Caco-2 (cell line): ENCODE data around the gene SOWAHB. TPM values are rescaled to one million over a fixed set of nuclear protein-coding genes. Genes with fewer than 3 reads are reported as not detected.
A peak's percentile ranks its signal among the peaks of the same experiment; 100 is the strongest.

Source experiments
- BruUV-seq: library from RNA; stranded (reverse); fragments of 400-500 nt; replicated peaks from 2 replicates; lab custom pipeline; 2021; lab: Mats Ljungman, UMichigan
- CTCF ChIA-PET: fragments of 300-600 bp; sonication (Branson Sonifier 250); formaldehyde crosslinking; loops from one replicate; lab custom pipeline; 2022; ENCODE audit warnings: antibody characterized with exemption; lab: Charles Lee
- POLR2A ChIA-PET: fragments of 300-600 bp; sonication (Branson Sonifier 250); formaldehyde crosslinking; loops from one replicate; lab custom pipeline; 2022; ENCODE audit warnings: antibody characterized with exemption; lab: Charles Lee
- DNase-seq, 2 experiments: peaks; one replicate each; pipeline versions ENCODE4 v3.0.0 to v3.0.0-alpha.2; 2020 to 2022
- H3K27me3 ChIP-seq: replicated peaks from 2 replicates; pipeline ENCODE4 v1.6.0; 2011; ENCODE audit warnings: low read length; ENCODE audit not compliant: control insufficient read depth, insufficient read depth
- H3K36me3 ChIP-seq: 2 replicates; pipeline ENCODE4 v1.5.1; 2011; ENCODE audit warnings: low read length; ENCODE audit not compliant: control insufficient read depth, insufficient read depth
- H3K4me1 ChIP-seq: fragments of 250-450 bp; sonication (Bioruptor Pico); 2 replicates; pipeline ENCODE4 v1.5.1; 2020; ENCODE audit warnings: mild to moderate bottlenecking
- H3K4me3 ChIP-seq: 2 replicates; pipeline ENCODE4 v1.5.1; 2011; ENCODE audit warnings: low read depth, mild to moderate bottlenecking, control low read depth, low read length
- H3K9me3 ChIP-seq: fragments of 250-450 bp; sonication (Bioruptor Pico); 2 replicates; pipeline ENCODE4 v1.5.1; 2020; ENCODE audit warnings: mild to moderate bottlenecking, moderate library complexity
- H3K27ac Mint-ChIP-seq: one replicate; pipeline ENCODE4 v1.8.0; 2022; ENCODE audit warnings: mixed read lengths; ENCODE audit not compliant: unreplicated experiment
- H3K27me3 Mint-ChIP-seq: one replicate; pipeline ENCODE4 v1.8.0; 2022; ENCODE audit warnings: mixed read lengths; ENCODE audit not compliant: insufficient read depth, unreplicated experiment
- H3K36me3 Mint-ChIP-seq: one replicate; pipeline ENCODE4 v1.8.0; 2022; ENCODE audit warnings: mild to moderate bottlenecking, mixed read lengths; ENCODE audit not compliant: insufficient read depth, unreplicated experiment
- H3K4me1 Mint-ChIP-seq: one replicate; pipeline ENCODE4 v1.8.0; 2022; ENCODE audit warnings: low read depth, mixed read lengths; ENCODE audit not compliant: unreplicated experiment
- H3K4me3 Mint-ChIP-seq: one replicate; pipeline ENCODE4 v1.8.0; 2022; ENCODE audit warnings: mild to moderate bottlenecking, moderate library complexity, mixed read lengths; ENCODE audit not compliant: unreplicated experiment
- H3K9me3 Mint-ChIP-seq: one replicate; pipeline ENCODE4 v1.8.0; 2022; ENCODE audit warnings: mixed read lengths; ENCODE audit not compliant: unreplicated experiment
- CTCF ChIP-seq, 2 experiments: fragments of 200-600 bp in 1 of 2; IDR thresholded peaks; 1 replicate in 1 of 2; 2 replicates in 1 of 2; pipeline versions ENCODE4 v1.5.1 to v1.8.0; 2011 to 2022; ENCODE audit warnings: antibody characterized with exemption in 1 of 2, control low read depth in 1 of 2, inconsistent platforms in 1 of 2, low read depth in 1 of 2, low read length in 1 of 2, mild to moderate bottlenecking in 1 of 2, moderate library complexity in 1 of 2; ENCODE audit not compliant: insufficient read depth in 1 of 2, severe bottlenecking in 1 of 2, unreplicated experiment in 1 of 2
- intact Hi-C: fragments of 100-400 bp; cut with micrococcal nuclease; formaldehyde crosslinking; loops from one replicate; pipeline ENCODE4 v1.10.0; 2022; ENCODE audit not compliant: unreplicated experiment
- total RNA-seq: library from RNA; stranded (reverse); gene quantifications from 2 replicates; pipeline ENCODE4 v1.2.3, GENCODE V29; 2022

Gene SOWAHB
- total RNA-seq, 1 experiment from 2014 or later, result 6.3 TPM

DNA sequence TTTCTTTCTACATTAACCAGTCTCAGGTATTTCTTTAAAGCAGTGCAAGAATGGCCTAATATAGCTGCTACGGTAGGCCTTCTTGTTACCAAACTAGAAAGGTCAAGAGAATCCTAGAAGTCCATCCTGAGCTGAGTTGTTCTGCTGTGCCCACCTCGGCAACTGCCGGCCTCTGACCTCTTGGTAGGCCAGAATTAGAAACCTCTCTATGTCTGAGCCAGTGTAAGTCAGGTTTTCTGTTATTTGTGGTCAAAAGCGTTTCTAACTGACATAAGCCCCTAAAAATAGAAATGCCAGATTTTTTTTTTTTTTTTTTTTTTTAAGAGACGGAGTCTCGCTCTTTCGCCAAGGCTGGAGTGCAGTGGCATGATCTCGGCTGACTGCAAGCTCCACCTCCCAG lies 43.1 kb downstream of the SOWAHB start:
- no peak for DNase-seq
- no peak overlapping the region for H3K27ac Mint-ChIP-seq
- no TSS peak for BruUV-seq

DNA sequence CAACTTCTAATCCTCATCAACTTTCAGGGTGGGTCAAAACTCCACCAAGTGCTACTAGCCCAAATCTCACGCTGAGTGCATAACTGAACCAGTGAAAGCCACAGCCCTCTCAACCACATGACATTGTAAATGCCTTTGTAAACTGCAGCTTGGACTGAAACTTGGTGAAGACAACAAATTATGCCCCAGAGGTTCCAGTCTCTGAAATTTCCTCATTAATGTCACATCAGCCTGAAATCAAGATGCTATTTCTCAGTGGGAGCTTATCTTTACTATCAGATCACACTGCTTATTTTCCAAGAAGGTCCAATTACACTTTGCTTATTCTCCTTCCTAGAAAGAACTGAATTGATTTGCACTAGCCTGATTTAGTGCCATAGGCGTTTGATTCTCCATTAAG lies 46.6 kb downstream of the SOWAHB start:
- no peaks in the 10 kb centered on the region for H3K9me3 Mint-ChIP-seq
- Histone ChIP-seq H3K27me3 (no peaks in the 10 kb centered on the region), H3K4me3 (no peak overlapping the region), H3K9me3 (no peaks in the 10 kb centered on the region; the same call in 1 of the 2 replicates), H3K36me3 (no peaks in the 10 kb centered on the region), H3K4me1 (peaks cover 30% of the 10 kb centered on the region)
- H3K27ac Mint-ChIP-seq, result peak overlapping the region; percentile 70
- H3K4me1 Mint-ChIP-seq, result peaks cover 22% of the 10 kb centered on the region
- H3K36me3 Mint-ChIP-seq, result no peaks in the 10 kb centered on the region
- no peak overlapping the region for H3K4me3 Mint-ChIP-seq
- POLR2A ChIA-PET, result no interaction called here
- intact Hi-C loops, result loop anchor here (5.0 kb wide), 1 partner anchor 191 kb away; no protein-coding TSS in a partner anchor
- no peaks in the 10 kb centered on the region for H3K27me3 Mint-ChIP-seq
- no TSS peak for BruUV-seq
- DNase-seq, result no peak
- CTCF ChIA-PET, result no interaction called here
- TF ChIP-seq CTCF (IDR thresholded peaks at IDR 0.05; ENCODE audit: insufficient read depth in 1 of 2, low read depth in 1 of 2, low read length in 1 of 2, severe bottlenecking in 1 of 2, unreplicated experiment in 1 of 2), result no peak

More for the DNA sequence above, 43.1 kb downstream of the SOWAHB start:
- H3K4me3 ChIP-seq, result no peak overlapping the region
- H3K27me3 ChIP-seq, result no peaks in the 10 kb centered on the region
- H3K9me3 ChIP-seq, result no peaks in the 10 kb centered on the region
- ChIA-PET CTCF (no interaction called here), POLR2A (no interaction called here)
- H3K36me3 Mint-ChIP-seq, result no peaks in the 10 kb centered on the region
- no peak for TF ChIP-seq CTCF (IDR thresholded peaks at IDR 0.05; ENCODE audit: insufficient read depth in 1 of 2, low read depth in 1 of 2, low read length in 1 of 2, severe bottlenecking in 1 of 2, unreplicated experiment in 1 of 2)
- intact Hi-C loops, result loop anchor here (5.0 kb wide), 2 partner anchors 73 to 187 kb away; no protein-coding TSS in a partner anchor
- H3K4me1 ChIP-seq, result peaks cover 32% of the 10 kb centered on the region
- no peaks in the 10 kb centered on the region for H3K9me3 Mint-ChIP-seq
- no peaks in the 10 kb centered on the region for H3K36me3 ChIP-seq
- H3K4me1 Mint-ChIP-seq, result peaks cover 35% of the 10 kb centered on the region
- H3K4me3 Mint-ChIP-seq, result no peak overlapping the region
- H3K27me3 Mint-ChIP-seq, result no peaks in the 10 kb centered on the region

DNA sequence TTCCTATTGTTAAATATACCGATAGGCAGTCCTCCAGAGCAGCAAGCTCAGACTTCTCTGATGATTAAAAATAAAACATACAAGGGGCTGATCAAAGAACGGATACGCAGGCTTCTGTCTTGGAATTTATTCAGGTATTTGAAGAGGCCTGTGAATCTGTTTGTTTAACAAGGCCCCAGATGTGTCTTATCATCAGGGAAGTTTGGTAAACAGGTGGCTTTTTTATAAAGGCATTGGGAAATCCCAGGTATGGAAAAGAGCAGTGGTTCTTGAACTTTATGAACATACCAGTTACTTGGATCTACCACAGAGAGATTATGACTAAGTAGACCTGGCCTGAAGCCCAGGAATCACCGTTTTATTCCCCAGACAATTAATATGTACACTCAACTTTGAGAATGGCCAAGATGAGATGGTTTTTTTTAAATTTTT lies 47.9 kb downstream of the SOWAHB start:
- no peak overlapping the region for H3K27ac Mint-ChIP-seq
- DNase-seq, result peak in 1 of 2 experiments; percentile 58
- POLR2A ChIA-PET, result no interaction called here

More for the DNA sequence above, 47.9 kb downstream of the SOWAHB start:
- Histone ChIP-seq H3K9me3 (no peaks in the 10 kb centered on the region; the same call in 1 of the 2 replicates), H3K4me1 (peaks cover 18% of the 10 kb centered on the region), H3K27me3 (no peaks in the 10 kb centered on the region), H3K36me3 (no peaks in the 10 kb centered on the region), H3K4me3 (no peak overlapping the region)
- Mint-ChIP-seq H3K4me3 (peak overlapping the region; percentile 37), H3K9me3 (no peaks in the 10 kb centered on the region), H3K4me1 (peaks cover 12% of the 10 kb centered on the region), H3K36me3 (no peaks in the 10 kb centered on the region), H3K27me3 (no peaks in the 10 kb centered on the region)
- intact Hi-C loops, result loop anchor here (1.0 to 5.0 kb wide), 2 partner anchors 48 to 192 kb away; partner anchors contain the start of gene SOWAHB
- BruUV-seq, result no TSS peak
- CTCF ChIA-PET, result no interaction called here
- TF ChIP-seq CTCF (IDR thresholded peaks at IDR 0.05; ENCODE audit: insufficient read depth in 1 of 2, low read depth in 1 of 2, low read length in 1 of 2, severe bottlenecking in 1 of 2, unreplicated experiment in 1 of 2), result no peak

Other genes with a start within 250 kb of the SOWAHB start
- gene SEPTIN11, start 51.6 kb upstream of the SOWAHB start, total RNA-seq, result 119 and 127 TPM in 2 replicates
- 153 and 164 TPM in 2 replicates for gene CCNI, start 177.8 kb upstream of the SOWAHB start, total RNA-seq